HG03097 (cell line): Measurements from ENCODE around the gene CACNG4.

Source experiments
- ATAC-seq: cut with Tn5 transposase; IDR thresholded peaks from one replicate; pipeline ENCODE4 v1.9.1; 2021; ENCODE audit not compliant: unreplicated experiment, low FRiP score

Gene CACNG4

GRCh38 chr17:66943484-66943883 lies 21.0 kb upstream of the CACNG4 start:
- no peak for ATAC-seq

- ATAC-seq = no peak
These were observed 20.0 kb upstream of the CACNG4 start for GRCh38 chr17:66944351-66945146.

GRCh38 chr17:66945147-66945835 lies 19.2 kb upstream of the CACNG4 start:
- ATAC-seq = no peak

GRCh38 chr17:66946251-66946650 lies 18.3 kb upstream of the CACNG4 start:
- no peak for ATAC-seq

GRCh38 chr17:66947311-66947710 lies 17.2 kb upstream of the CACNG4 start:
- no peak for ATAC-seq

- ATAC-seq = no peak
These were observed 16.3 kb upstream of the CACNG4 start for GRCh38 chr17:66948061-66948750.

GRCh38 chr17:66949501-66949900 lies 15.0 kb upstream of the CACNG4 start:
- no peak for ATAC-seq

- ATAC-seq = no peak
These were observed 14.2 kb upstream of the CACNG4 start for GRCh38 chr17:66950325-66950724.

GRCh38 chr17:66950886-66951604 lies 13.5 kb upstream of the CACNG4 start:
- no peak for ATAC-seq

GRCh38 chr17:66951605-66951953 lies 12.9 kb upstream of the CACNG4 start:
- no peak for ATAC-seq

GRCh38 chr17:66952031-66952524 lies 12.4 kb upstream of the CACNG4 start:
- no peak for ATAC-seq

- no peak for ATAC-seq
These were observed 11.6 kb upstream of the CACNG4 start for GRCh38 chr17:66952681-66953629.

GRCh38 chr17:66953630-66954020 lies 10.9 kb upstream of the CACNG4 start:
- no peak for ATAC-seq

GRCh38 chr17:66954632-66955031 lies 9.9 kb upstream of the CACNG4 start:
- ATAC-seq = no peak

- no peak for ATAC-seq
These were observed 8.7 kb upstream of the CACNG4 start for GRCh38 chr17:66955821-66956220.

- no peak for ATAC-seq
These were observed 7.6 kb upstream of the CACNG4 start for GRCh38 chr17:66956941-66957340.

- no peak for ATAC-seq
These were observed 7.2 kb upstream of the CACNG4 start for GRCh38 chr17:66957343-66957742.

GRCh38 chr17:66957951-66958579 lies 6.4 kb upstream of the CACNG4 start:
- no peak for ATAC-seq

GRCh38 chr17:66959641-66960375 lies 4.7 kb upstream of the CACNG4 start:
- ATAC-seq = no peak
